Measurements from ENCODE around the gene MLIP.

DNA sequence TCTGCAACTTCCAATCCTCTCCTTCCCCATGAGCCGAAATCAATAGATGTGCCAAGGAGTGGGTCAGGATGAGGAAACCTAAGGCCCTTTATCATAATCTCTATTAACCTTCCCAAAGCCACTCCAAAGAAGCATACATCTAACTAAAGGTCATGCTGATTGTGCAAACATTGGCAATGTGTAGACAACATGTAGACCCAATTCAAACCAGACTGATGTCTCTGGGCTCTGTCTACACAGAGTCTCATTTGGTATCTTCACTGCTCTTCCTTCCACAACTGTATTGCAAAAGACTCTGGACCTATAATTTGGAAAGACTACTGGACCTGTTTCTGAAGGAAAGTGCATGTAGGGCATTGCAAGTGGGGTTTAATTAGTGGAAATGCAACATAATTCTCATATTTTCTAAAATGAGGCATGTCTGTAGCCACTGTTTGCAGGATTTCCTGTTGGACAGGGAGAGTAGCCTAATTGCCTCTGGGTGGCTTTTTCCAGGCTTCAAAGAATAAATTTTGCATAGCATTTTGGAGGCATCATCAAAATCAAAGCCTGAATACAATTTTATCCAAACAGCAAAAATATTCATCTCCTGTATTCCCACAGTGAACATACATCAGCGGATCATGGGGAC is 35.0 kb upstream of the MLIP start:
- TF ChIP-seq, protein P1, sequence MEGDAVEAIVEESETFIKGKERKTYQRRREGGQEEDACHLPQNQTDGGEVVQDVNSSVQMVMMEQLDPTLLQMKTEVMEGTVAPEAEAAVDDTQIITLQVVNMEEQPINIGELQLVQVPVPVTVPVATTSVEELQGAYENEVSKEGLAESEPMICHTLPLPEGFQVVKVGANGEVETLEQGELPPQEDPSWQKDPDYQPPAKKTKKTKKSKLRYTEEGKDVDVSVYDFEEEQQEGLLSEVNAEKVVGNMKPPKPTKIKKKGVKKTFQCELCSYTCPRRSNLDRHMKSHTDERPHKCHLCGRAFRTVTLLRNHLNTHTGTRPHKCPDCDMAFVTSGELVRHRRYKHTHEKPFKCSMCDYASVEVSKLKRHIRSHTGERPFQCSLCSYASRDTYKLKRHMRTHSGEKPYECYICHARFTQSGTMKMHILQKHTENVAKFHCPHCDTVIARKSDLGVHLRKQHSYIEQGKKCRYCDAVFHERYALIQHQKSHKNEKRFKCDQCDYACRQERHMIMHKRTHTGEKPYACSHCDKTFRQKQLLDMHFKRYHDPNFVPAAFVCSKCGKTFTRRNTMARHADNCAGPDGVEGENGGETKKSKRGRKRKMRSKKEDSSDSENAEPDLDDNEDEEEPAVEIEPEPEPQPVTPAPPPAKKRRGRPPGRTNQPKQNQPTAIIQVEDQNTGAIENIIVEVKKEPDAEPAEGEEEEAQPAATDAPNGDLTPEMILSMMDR (conservative IDR thresholded peaks at IDR 0.05), result no peak
- no peak for TF ChIP-seq ZFX (IDR thresholded peaks at IDR 0.05)
